UCSD-AML1 (cell line): ENCODE results near the gene NOC3L.
"Not testable (repeated sequence)": the region's sequence is repeated elsewhere in the genome, so short reads cannot be mapped to it uniquely, and the experiment has no call there.

Source experiments
- DNase-seq: peaks from one replicate; lab custom pipeline; 2025; ENCODE audit not compliant: unreplicated experiment; lab: John Stamatoyannopoulos, UW

Gene NOC3L

GRCh38 chr10:94362360-94363250 lies at the start of gene NOC3L:
TSS of gene NOC3L (minus strand) at chr10:94362939. CDS start at chr10:94362838, 101 bp downstream.
- peak; percentile 92 for DNase-seq

- DNase-seq = no peak
Observed at GRCh38 chr10:94412449-94412848, 49.7 kb upstream of the NOC3L start.

GRCh38 chr10:94411304-94411703 lies 48.6 kb upstream of the NOC3L start:
- DNase-seq = no peak

GRCh38 chr10:94409021-94409657 lies 46.4 kb upstream of the NOC3L start:
- DNase-seq = no peak

GRCh38 chr10:94407668-94408067 lies 44.9 kb upstream of the NOC3L start:
- no peak for DNase-seq

GRCh38 chr10:94405406-94405805 lies 42.7 kb upstream of the NOC3L start:
- DNase-seq = no peak

GRCh38 chr10:94403380-94404213 lies 40.9 kb upstream of the NOC3L start:
- DNase-seq = peak; percentile 16

- no peak for DNase-seq
Observed at GRCh38 chr10:94402843-94403379, 40.2 kb upstream of the NOC3L start.

GRCh38 chr10:94402204-94402842 lies 39.6 kb upstream of the NOC3L start, which contains the start of gene TBC1D12:
TSS of gene TBC1D12 (plus strand) at chr10:94402541. CDS start at chr10:94402614, 73 bp downstream.
- no peak for DNase-seq

- DNase-seq = no peak
Observed at GRCh38 chr10:94398762-94399161, 36.0 kb upstream of the NOC3L start.

- DNase-seq = no peak
Observed at GRCh38 chr10:94397549-94398370, 35.0 kb upstream of the NOC3L start.

GRCh38 chr10:94392117-94392516 lies 29.4 kb upstream of the NOC3L start:
- not testable (repeated sequence) for DNase-seq

GRCh38 chr10:94385733-94386132 lies 23.0 kb upstream of the NOC3L start:
- not testable (repeated sequence) for DNase-seq

- DNase-seq = no peak
Observed at GRCh38 chr10:94383530-94383929, 20.8 kb upstream of the NOC3L start.

GRCh38 chr10:94376865-94377264 lies 14.1 kb upstream of the NOC3L start:
- DNase-seq = no peak

- DNase-seq = no peak
Observed at GRCh38 chr10:94375374-94375773, 12.6 kb upstream of the NOC3L start.

- DNase-seq = no peak
Observed at GRCh38 chr10:94370501-94370900, 7.8 kb upstream of the NOC3L start.

- DNase-seq = no peak
Observed at GRCh38 chr10:94366382-94366781, 3.6 kb upstream of the NOC3L start.

- no peak for DNase-seq
Observed at GRCh38 chr10:94364482-94364881, 1.7 kb upstream of the NOC3L start.

- DNase-seq = no peak
Observed at GRCh38 chr10:94363251-94363565, 469 bp upstream of the NOC3L start.
